GM12878 (cell line): ENCODE measurements around the gene CHID1. TPM values are rescaled to one million over a fixed set of nuclear protein-coding genes. Genes with fewer than 3 reads are reported as not detected.
A peak's percentile ranks its signal among the peaks of the same experiment; 100 is the strongest.

Experiments
- ATAC-seq: fragments of 200-7000 bp; cut with Tn5 transposase; 3 replicates; pipeline ENCODE4 v1.9.1; 2020; ENCODE audit warnings: mild to moderate bottlenecking, moderate library complexity
- BruUV-seq: library from RNA; stranded (reverse); fragments of 400-500 nt; replicated peaks from 2 replicates; lab custom pipeline; 2021; lab: Mats Ljungman, UMichigan
- CTCF ChIA-PET: fragments of 300-600 bp; sonication (Branson Sonifier 250); formaldehyde crosslinking; extraction: SDS; loops from one replicate; lab custom pipeline; 2021; ENCODE audit warnings: inconsistent platforms; lab: Yijun Ruan, JAX
- POLR2A ChIA-PET: fragments of 350-600 bp; formaldehyde crosslinking; extraction: SDS; loops from one replicate; lab custom pipeline; 2021; ENCODE audit warnings: inconsistent platforms; lab: Charles Lee
- RAD21 ChIA-PET: fragments of 300-600 bp; sonication (Branson Sonifier 250); formaldehyde crosslinking; loops from one replicate; lab custom pipeline; 2023; ENCODE audit warnings: antibody characterized with exemption; ENCODE audit not compliant: unreplicated experiment; lab: Charles Lee
- SMC1A ChIA-PET: fragments of 300-600 bp; sonication (Branson Sonifier 250); formaldehyde crosslinking; loops from one replicate; lab custom pipeline; 2023; ENCODE audit not compliant: unreplicated experiment, uncharacterized antibody; lab: Charles Lee
- DNase-seq: peaks from one replicate; pipeline ENCODE4 v3.0.0-alpha.2; 2011; ENCODE audit warnings: low read depth, low spot score
- FAIRE-seq: peaks from 3 replicates; lab custom pipeline; 2011; peaks lifted over from hg19 to GRCh38; lab: Jason Lieb, UNC
- H2AFZ ChIP-seq: 2 replicates; pipeline ENCODE4 v1.6.0; 2011; ENCODE audit warnings: low read depth, low read length, control low read depth; ENCODE audit not compliant: control insufficient read depth
- H3K27ac ChIP-seq: 2 replicates; pipeline ENCODE4 v1.5.1; 2011; ENCODE audit warnings: control low read depth; ENCODE audit not compliant: control insufficient read depth, insufficient read depth
- H3K27me3 ChIP-seq, 2 experiments: replicated peaks in 1 of 2; 2 replicates each; pipeline versions ENCODE4 v1.6.0 to v1.6.1; 2011; ENCODE audit warnings: low read length in 1 of 2; ENCODE audit not compliant: control insufficient read depth in 2 of 2, insufficient read depth in 2 of 2
- H3K36me3 ChIP-seq, 2 experiments: 2 replicates each; pipeline ENCODE4 v1.5.1; 2011; ENCODE audit warnings: low read length in 1 of 2; ENCODE audit not compliant: control insufficient read depth in 2 of 2, insufficient read depth in 2 of 2
- H3K4me1 ChIP-seq: 2 replicates; pipeline ENCODE4 v1.6.1; 2011; ENCODE audit warnings: mild to moderate bottlenecking, low read length, moderate library complexity, mixed read lengths; ENCODE audit not compliant: control insufficient read depth, insufficient read depth
- H3K4me2 ChIP-seq: 2 replicates; pipeline ENCODE4 v1.6.0; 2011; ENCODE audit warnings: control low read depth; ENCODE audit not compliant: control insufficient read depth, insufficient read depth
- H3K4me3 ChIP-seq: fragments of 200-600 bp; sonication (generic); 2 replicates; pipeline ENCODE4 v1.5.1; 2016
- H3K79me2 ChIP-seq: 2 replicates; pipeline ENCODE4 v1.6.0; 2011; ENCODE audit warnings: low read length; ENCODE audit not compliant: control insufficient read depth, insufficient read depth
- H3K9ac ChIP-seq: 2 replicates; pipeline ENCODE4 v1.8.0; 2011; ENCODE audit warnings: low read length, control low read depth, mixed read lengths; ENCODE audit not compliant: control insufficient read depth, insufficient read depth
- H3K9me3 ChIP-seq: replicated peaks from 3 replicates; pipeline ENCODE4 v1.5.1; 2011; ENCODE audit warnings: mild to moderate bottlenecking, low read length; ENCODE audit not compliant: control insufficient read depth, insufficient read depth
- H4K20me1 ChIP-seq: 2 replicates; pipeline ENCODE4 v1.6.0; 2011; ENCODE audit not compliant: control insufficient read depth, insufficient read depth
- ATF7 ChIP-seq: fragments of 450-650 bp; IDR thresholded peaks from 2 replicates; pipeline ENCODE4 v1.6.1; 2016; ENCODE audit warnings: low read depth, mild to moderate bottlenecking
- BCL3 ChIP-seq: IDR thresholded peaks from 2 replicates; pipeline ENCODE4 v1.6.1; 2011; ENCODE audit warnings: borderline replicate concordance, low read depth, mild to moderate bottlenecking, moderate library complexity, low read length; ENCODE audit not compliant: insufficient read depth, poor library complexity, severe bottlenecking
- DPF2 ChIP-seq: fragments of 450-650 bp; IDR thresholded peaks from 2 replicates; pipeline ENCODE4 v1.6.1; 2017; ENCODE audit warnings: mild to moderate bottlenecking
- EED ChIP-seq: sonication (generic); IDR thresholded peaks from 2 replicates; pipeline ENCODE4 v1.6.1; 2016; ENCODE audit warnings: antibody characterized with exemption, low read depth
- JUND ChIP-seq: IDR thresholded peaks from 2 replicates; pipeline ENCODE4 v1.6.1; 2012; ENCODE audit warnings: low read depth, mild to moderate bottlenecking, low read length, improper control_type of control experiment, moderate library complexity
- NFXL1 ChIP-seq: fragments of 450-650 bp; IDR thresholded peaks from 2 replicates; pipeline ENCODE4 v1.6.1; 2017; ENCODE audit warnings: antibody characterized with exemption, mild to moderate bottlenecking, borderline replicate concordance
- NRF1 ChIP-seq: conservative IDR thresholded peaks from 2 replicates; pipeline ENCODE4 v1.6.1; 2011; ENCODE audit warnings: mild to moderate bottlenecking, low read depth, low read length, improper control_type of control experiment
- PAX5 ChIP-seq: IDR thresholded peaks from 2 replicates; pipeline ENCODE4 v1.6.1; 2011; ENCODE audit warnings: low read depth, low read length, borderline replicate concordance
- SMARCA5 ChIP-seq: fragments of 450-650 bp; IDR thresholded peaks from 2 replicates; pipeline ENCODE4 v1.6.1; 2017; ENCODE audit warnings: mild to moderate bottlenecking
- YY1 ChIP-seq: IDR thresholded peaks from 2 replicates; pipeline ENCODE4 v1.6.1; 2011; ENCODE audit warnings: low read depth, mild to moderate bottlenecking, low read length
- ZNF24 ChIP-seq: fragments of 450-650 bp; IDR thresholded peaks from 2 replicates; pipeline ENCODE4 v1.6.1; 2017; ENCODE audit warnings: antibody characterized with exemption, mild to moderate bottlenecking
- WGBS: methylation state at CpG from one replicate; pipeline ENCODE4 v1.1.6; 2016; ENCODE audit warnings: low lambda C conversion rate; ENCODE audit not compliant: insufficient replicate concordance, insufficient coverage; ENCODE audit errors: missing lambda C conversion rate; 5-methylcytosine and 5-hydroxymethylcytosine counted together
- in situ Hi-C: fragments of 300-500 bp; cut with MboI; formaldehyde crosslinking; loops from 9 replicates; pipeline ENCODE4 v1.14.3; 2018; ENCODE audit warnings: mixed read lengths
- intact Hi-C: fragments of 100-400 bp; cut with micrococcal nuclease; formaldehyde crosslinking; loops from one replicate; pipeline ENCODE4 v1.14.2; 2022; ENCODE audit not compliant: unreplicated experiment
- polyA plus RNA-seq, 11 experiments: library from polyadenylated mRNA; depleted of rRNA in 4 of 11; unstranded in 6 of 11; stranded (reverse) in 5 of 11; fragments of >200 nt; fragmentation: Nextera tagmentation in 4 of 11; fragmentation: Illumina TruSeq in 1 of 11; extraction: Ambion mirVana in 4 of 11; extraction: Trizol in 1 of 11; gene quantifications; 1 replicate in 1 of 11; 2 replicates in 10 of 11; pipeline versions ENCODE4 v1.2.1 to v1.2.3, GENCODE V29; 2011 to 2016; ENCODE audit warnings: inconsistent platforms in 2 of 11, missing spikeins in 2 of 11, low read depth in 1 of 11
- total RNA-seq, 4 experiments: library from RNA; depleted of rRNA in 3 of 4; stranded (reverse); fragments of >200 nt in 3 of 4; fragmentation: Illumina TruSeq in 1 of 4; extraction: Trizol in 1 of 4; gene quantifications; 2 replicates each; pipeline versions ENCODE4 v1.2.1 to v1.2.3, GENCODE V29; 2013 to 2021
- TF ChIP-seq, protein P1 (sequence below): fragments of 450-650 bp; IDR thresholded peaks from 2 replicates; pipeline ENCODE4 v1.6.1; 2018; ENCODE audit warnings: mild to moderate bottlenecking, low read depth, moderate library complexity; ENCODE audit not compliant: partially characterized antibody
- TF ChIP-seq, protein P2 (sequence below): fragments of 450-650 bp; IDR thresholded peaks from 2 replicates; pipeline ENCODE4 v1.6.1; 2014; ENCODE audit warnings: mild to moderate bottlenecking
- TF ChIP-seq, protein P3 (sequence below): IDR thresholded peaks from 2 replicates; pipeline ENCODE4 v1.6.1; 2012; ENCODE audit warnings: improper control_type of control experiment, low read depth, low read length; ENCODE audit not compliant: insufficient replicate concordance
- TF ChIP-seq, protein P4 (sequence below): IDR thresholded peaks from 2 replicates; pipeline ENCODE4 v1.6.1; 2012; ENCODE audit warnings: low read depth, low read length, improper control_type of control experiment

CHID1 gene
- total and polyA plus RNA-seq, 10 of the 15 experiments (the other 5 are each of a cell fraction or from before 2014, with no cell fraction given), result 4.8 to 75.2 (median 30.1) TPM

GRCh38 chr11:827897-828192, 82.8 kb downstream of the CHID1 start, which contains the start of gene CRACR2B:
CRACR2B (plus strand) TSS chr11:827919; CDS start chr11:828608, 689 bp downstream.
- ChIA-PET CTCF (no interaction called here), POLR2A (interaction anchor here (1.2 to 5.2 kb wide), 4 partner anchors 9 to 18 kb away, joined by 3 to 33 read pairs (median 12); partner anchors contain the start of genes PNPLA2, POLR2L, RPLP2 and TSPAN4), RAD21 (no interaction called here), SMC1A (interaction anchor here (0.5 kb wide), 1 partner anchor 176 kb away, joined by 3 read pairs; no protein-coding TSS in a partner anchor)
- H3K4me2 ChIP-seq, result peak within 1 kb of the TSS; percentile 100
- H3K79me2 ChIP-seq, result no peaks in the 10 kb centered on the region
- intact Hi-C loops, result no loop called here
- peak; percentile 38 for ATAC-seq
- H3K4me1 ChIP-seq, result peaks cover 36% of the 10 kb centered on the region
- WGBS, result 20% methylated on average over 5 of the region's 5 CpGs
- no peaks in the 10 kb centered on the region; a peak in 3 of 4 replicates for H3K27me3 ChIP-seq
- H2AFZ ChIP-seq, result peak within 1 kb of the TSS; percentile 73
- H3K36me3 ChIP-seq, result no peaks in the 10 kb centered on the region; a peak in 2 of 4 replicates
- H3K9ac ChIP-seq, result peak within 1 kb of the TSS; percentile 77
- no TSS peak for BruUV-seq
- peak within 1 kb of the TSS; percentile 75 for H3K27ac ChIP-seq
- peak within 1 kb of the TSS; percentile 93 for H3K4me3 ChIP-seq
- DNase-seq, result no peak
- H4K20me1 ChIP-seq, result no peaks in the 10 kb centered on the region
- in situ Hi-C loops, result no loop called here
- no peaks in the 10 kb centered on the region for H3K9me3 ChIP-seq
- FAIRE-seq, result no peak
- TF ChIP-seq DPF2 (no peak), BCL3 (no peak), ZNF24 (no peak), NRF1 (no peak), EED (no peak), PAX5 (no peak), NFXL1 (no peak), YY1 (no peak), ATF7 (no peak), SMARCA5 (no peak), JUND (no peak)
- TF ChIP-seq, protein P1, sequence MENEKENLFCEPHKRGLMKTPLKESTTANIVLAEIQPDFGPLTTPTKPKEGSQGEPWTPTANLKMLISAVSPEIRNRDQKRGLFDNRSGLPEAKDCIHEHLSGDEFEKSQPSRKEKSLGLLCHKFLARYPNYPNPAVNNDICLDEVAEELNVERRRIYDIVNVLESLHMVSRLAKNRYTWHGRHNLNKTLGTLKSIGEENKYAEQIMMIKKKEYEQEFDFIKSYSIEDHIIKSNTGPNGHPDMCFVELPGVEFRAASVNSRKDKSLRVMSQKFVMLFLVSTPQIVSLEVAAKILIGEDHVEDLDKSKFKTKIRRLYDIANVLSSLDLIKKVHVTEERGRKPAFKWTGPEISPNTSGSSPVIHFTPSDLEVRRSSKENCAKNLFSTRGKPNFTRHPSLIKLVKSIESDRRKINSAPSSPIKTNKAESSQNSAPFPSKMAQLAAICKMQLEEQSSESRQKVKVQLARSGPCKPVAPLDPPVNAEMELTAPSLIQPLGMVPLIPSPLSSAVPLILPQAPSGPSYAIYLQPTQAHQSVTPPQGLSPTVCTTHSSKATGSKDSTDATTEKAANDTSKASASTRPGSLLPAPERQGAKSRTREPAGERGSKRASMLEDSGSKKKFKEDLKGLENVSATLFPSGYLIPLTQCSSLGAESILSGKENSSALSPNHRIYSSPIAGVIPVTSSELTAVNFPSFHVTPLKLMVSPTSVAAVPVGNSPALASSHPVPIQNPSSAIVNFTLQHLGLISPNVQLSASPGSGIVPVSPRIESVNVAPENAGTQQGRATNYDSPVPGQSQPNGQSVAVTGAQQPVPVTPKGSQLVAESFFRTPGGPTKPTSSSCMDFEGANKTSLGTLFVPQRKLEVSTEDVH, result no peak
- TF ChIP-seq, protein P2, sequence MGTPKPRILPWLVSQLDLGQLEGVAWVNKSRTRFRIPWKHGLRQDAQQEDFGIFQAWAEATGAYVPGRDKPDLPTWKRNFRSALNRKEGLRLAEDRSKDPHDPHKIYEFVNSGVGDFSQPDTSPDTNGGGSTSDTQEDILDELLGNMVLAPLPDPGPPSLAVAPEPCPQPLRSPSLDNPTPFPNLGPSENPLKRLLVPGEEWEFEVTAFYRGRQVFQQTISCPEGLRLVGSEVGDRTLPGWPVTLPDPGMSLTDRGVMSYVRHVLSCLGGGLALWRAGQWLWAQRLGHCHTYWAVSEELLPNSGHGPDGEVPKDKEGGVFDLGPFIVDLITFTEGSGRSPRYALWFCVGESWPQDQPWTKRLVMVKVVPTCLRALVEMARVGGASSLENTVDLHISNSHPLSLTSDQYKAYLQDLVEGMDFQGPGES, result no peak
- TF ChIP-seq, protein P3, sequence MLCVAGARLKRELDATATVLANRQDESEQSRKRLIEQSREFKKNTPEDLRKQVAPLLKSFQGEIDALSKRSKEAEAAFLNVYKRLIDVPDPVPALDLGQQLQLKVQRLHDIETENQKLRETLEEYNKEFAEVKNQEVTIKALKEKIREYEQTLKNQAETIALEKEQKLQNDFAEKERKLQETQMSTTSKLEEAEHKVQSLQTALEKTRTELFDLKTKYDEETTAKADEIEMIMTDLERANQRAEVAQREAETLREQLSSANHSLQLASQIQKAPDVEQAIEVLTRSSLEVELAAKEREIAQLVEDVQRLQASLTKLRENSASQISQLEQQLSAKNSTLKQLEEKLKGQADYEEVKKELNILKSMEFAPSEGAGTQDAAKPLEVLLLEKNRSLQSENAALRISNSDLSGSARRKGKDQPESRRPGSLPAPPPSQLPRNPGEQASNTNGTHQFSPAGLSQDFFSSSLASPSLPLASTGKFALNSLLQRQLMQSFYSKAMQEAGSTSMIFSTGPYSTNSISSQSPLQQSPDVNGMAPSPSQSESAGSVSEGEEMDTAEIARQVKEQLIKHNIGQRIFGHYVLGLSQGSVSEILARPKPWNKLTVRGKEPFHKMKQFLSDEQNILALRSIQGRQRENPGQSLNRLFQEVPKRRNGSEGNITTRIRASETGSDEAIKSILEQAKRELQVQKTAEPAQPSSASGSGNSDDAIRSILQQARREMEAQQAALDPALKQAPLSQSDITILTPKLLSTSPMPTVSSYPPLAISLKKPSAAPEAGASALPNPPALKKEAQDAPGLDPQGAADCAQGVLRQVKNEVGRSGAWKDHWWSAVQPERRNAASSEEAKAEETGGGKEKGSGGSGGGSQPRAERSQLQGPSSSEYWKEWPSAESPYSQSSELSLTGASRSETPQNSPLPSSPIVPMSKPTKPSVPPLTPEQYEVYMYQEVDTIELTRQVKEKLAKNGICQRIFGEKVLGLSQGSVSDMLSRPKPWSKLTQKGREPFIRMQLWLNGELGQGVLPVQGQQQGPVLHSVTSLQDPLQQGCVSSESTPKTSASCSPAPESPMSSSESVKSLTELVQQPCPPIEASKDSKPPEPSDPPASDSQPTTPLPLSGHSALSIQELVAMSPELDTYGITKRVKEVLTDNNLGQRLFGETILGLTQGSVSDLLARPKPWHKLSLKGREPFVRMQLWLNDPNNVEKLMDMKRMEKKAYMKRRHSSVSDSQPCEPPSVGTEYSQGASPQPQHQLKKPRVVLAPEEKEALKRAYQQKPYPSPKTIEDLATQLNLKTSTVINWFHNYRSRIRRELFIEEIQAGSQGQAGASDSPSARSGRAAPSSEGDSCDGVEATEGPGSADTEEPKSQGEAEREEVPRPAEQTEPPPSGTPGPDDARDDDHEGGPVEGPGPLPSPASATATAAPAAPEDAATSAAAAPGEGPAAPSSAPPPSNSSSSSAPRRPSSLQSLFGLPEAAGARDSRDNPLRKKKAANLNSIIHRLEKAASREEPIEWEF, result no peak
- TF ChIP-seq, protein P4, sequence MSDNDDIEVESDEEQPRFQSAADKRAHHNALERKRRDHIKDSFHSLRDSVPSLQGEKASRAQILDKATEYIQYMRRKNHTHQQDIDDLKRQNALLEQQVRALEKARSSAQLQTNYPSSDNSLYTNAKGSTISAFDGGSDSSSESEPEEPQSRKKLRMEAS, result no peak
